ENCODE data around the gene NOX5.

The NOX5 gene

GRCh38 chr15:68992696-68993095 is 21.8 kb upstream of the NOX5 start:
- no peak for DNase-seq

GRCh38 chr15:68993276-68993675 is 21.2 kb upstream of the NOX5 start:
- DNase-seq = no peak

- no peak for DNase-seq
Measured at GRCh38 chr15:68994149-68994548, 20.3 kb upstream of the NOX5 start.

- no peak for DNase-seq
Measured at GRCh38 chr15:68994981-68995761, 19.3 kb upstream of the NOX5 start.

- no peak for DNase-seq
Measured at GRCh38 chr15:68997050-68997449, 17.4 kb upstream of the NOX5 start.

GRCh38 chr15:68997930-68998777 is 16.3 kb upstream of the NOX5 start:
- no peak for DNase-seq

- DNase-seq = no peak
Measured at GRCh38 chr15:68999091-68999490, 15.4 kb upstream of the NOX5 start.

- no peak for DNase-seq
Measured at GRCh38 chr15:69000091-69000490, 14.4 kb upstream of the NOX5 start.

GRCh38 chr15:69000725-69001503 is 13.6 kb upstream of the NOX5 start:
- no peak for DNase-seq

- no peak for DNase-seq
Measured at GRCh38 chr15:69002783-69003182, 11.7 kb upstream of the NOX5 start.

- no peak for DNase-seq
Measured at GRCh38 chr15:69004011-69004410, 10.5 kb upstream of the NOX5 start.

GRCh38 chr15:69008056-69008455 is 6.4 kb upstream of the NOX5 start:
- DNase-seq = no peak

- DNase-seq = peak; percentile 74
Measured at GRCh38 chr15:69009341-69009740, 5.2 kb upstream of the NOX5 start.

GRCh38 chr15:69011641-69012040 is 2.9 kb upstream of the NOX5 start:
- DNase-seq = no peak

- DNase-seq = no peak
Measured at GRCh38 chr15:69012761-69013364, 1.6 kb upstream of the NOX5 start.

GRCh38 chr15:69013726-69014406 is 629 bp upstream of the NOX5 start:
- peak; percentile 10 for DNase-seq

- no peak for DNase-seq
Measured at GRCh38 chr15:69015591-69015990, 1.1 kb downstream of the NOX5 start.

GRCh38 chr15:69016021-69016595 is 1.6 kb downstream of the NOX5 start:
- DNase-seq = no peak

- DNase-seq = no peak
Measured at GRCh38 chr15:69017978-69018377, 3.5 kb downstream of the NOX5 start.

- no peak for DNase-seq
Measured at GRCh38 chr15:69018951-69019350, 4.5 kb downstream of the NOX5 start.

GRCh38 chr15:69021895-69022294 is 7.4 kb downstream of the NOX5 start:
- no peak for DNase-seq

GRCh38 chr15:69025320-69025719 is 10.8 kb downstream of the NOX5 start:
- no peak for DNase-seq

All from suppressor macrophage treated with lipopolysaccharide for 4 hours (primary cell).